ENCODE results near the gene AP3B1. TPM values are rescaled to one million over a fixed set of nuclear protein-coding genes. Genes with fewer than 3 reads are reported as not detected.

AP3B1 gene
- total RNA-seq, 1 donor from 2014 or later, result 45.5 TPM

- peaks cover 20% of the 10 kb centered on the region for H3K27me3 Mint-ChIP-seq
- no peak for DNase-seq
- H3K9me3 Mint-ChIP-seq, result no peaks in the 10 kb centered on the region
- H3K4me3 Mint-ChIP-seq, result no peak overlapping the region
- no peak overlapping the region for H3K27ac Mint-ChIP-seq
- intact Hi-C loops (cut with micrococcal nuclease), result no loop called here
- no peaks in the 10 kb centered on the region for H3K36me3 Mint-ChIP-seq (ENCODE audit: low read depth)
- no peaks in the 10 kb centered on the region for H3K4me1 Mint-ChIP-seq
Observed at GRCh38 chr5:78320401-78320800, 25.9 kb upstream of the AP3B1 start.

DNA sequence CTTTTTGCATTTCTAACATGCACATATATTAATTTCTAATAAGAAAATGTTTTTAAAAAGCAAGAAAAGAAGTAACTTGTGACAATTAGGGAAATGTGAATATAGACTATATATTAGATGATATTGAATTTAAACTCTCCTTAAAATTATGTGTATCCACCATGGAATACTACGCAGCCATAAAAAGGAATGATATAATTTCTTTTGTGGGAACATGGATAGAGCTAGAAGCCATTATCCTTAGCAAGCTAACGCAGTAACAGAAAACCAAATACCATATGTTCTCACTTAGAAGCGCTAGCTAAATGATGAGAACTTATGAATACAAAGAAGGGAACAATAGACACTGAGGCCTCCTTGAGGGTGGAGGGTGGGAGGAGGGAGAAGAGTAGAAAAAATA, 23.8 kb upstream of the AP3B1 start:
- intact Hi-C loops (cut with micrococcal nuclease), result no loop called here
- Mint-ChIP-seq H3K27me3 (peaks cover 20% of the 10 kb centered on the region), H3K4me1 (no peaks in the 10 kb centered on the region), H3K4me3 (no peak overlapping the region), H3K27ac (no peak overlapping the region), H3K9me3 (no peaks in the 10 kb centered on the region), H3K36me3 (ENCODE audit: low read depth) (no peaks in the 10 kb centered on the region)
- DNase-seq, result no peak

DNA sequence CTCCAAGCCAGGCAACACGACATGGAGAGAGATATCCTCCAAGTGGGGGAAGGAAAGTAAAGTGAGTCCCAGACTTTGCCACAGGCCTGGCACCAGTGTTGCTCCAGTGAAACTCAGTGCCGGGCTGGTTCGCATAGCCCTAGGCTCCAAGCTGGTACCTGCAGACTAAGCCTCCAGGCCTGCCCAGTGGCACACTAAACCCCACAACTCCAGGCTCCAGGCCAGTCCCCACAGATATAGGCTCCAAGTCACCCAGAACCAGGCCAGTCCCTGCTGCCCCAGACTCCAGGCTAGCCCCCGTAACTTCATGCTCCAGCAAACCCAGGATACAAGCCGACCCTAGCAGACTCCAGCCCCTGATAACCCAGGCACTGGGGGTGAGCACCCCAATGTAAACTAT, 23.0 kb upstream of the AP3B1 start:
- H3K4me1 Mint-ChIP-seq, result no peaks in the 10 kb centered on the region
- H3K9me3 Mint-ChIP-seq, result no peaks in the 10 kb centered on the region
- no peaks in the 10 kb centered on the region for H3K36me3 Mint-ChIP-seq (ENCODE audit: low read depth)
- intact Hi-C loops (cut with micrococcal nuclease), result no loop called here
- no peak overlapping the region for H3K4me3 Mint-ChIP-seq
- peaks cover 23% of the 10 kb centered on the region for H3K27me3 Mint-ChIP-seq
- no peak for DNase-seq
- no peak overlapping the region for H3K27ac Mint-ChIP-seq

DNA sequence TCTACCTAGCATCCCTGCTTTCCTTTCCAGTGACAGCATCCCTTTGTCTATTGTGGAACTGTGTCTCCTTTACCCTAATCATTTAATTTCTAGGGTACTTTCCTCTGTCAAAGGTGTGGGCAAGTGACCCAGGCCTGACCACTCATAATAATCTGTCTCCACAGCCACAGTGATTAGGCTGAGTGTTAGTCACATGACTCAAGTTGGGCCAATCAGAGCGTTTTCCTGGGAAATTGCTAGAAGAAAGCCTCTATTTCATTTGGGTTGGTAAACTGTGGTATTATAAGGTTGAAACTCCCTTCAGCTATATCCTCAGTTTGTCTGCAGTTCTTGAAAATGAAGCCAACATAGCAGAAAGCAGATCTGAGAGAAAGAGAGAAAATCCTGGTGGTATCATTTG, 14.2 kb upstream of the AP3B1 start:
- Mint-ChIP-seq H3K36me3 (ENCODE audit: low read depth) (no peaks in the 10 kb centered on the region), H3K4me3 (no peak overlapping the region), H3K9me3 (no peaks in the 10 kb centered on the region), H3K27ac (no peak overlapping the region), H3K4me1 (no peaks in the 10 kb centered on the region), H3K27me3 (peaks cover 34% of the 10 kb centered on the region)
- DNase-seq, result peak; percentile 36
- intact Hi-C loops (cut with micrococcal nuclease), result no loop called here

DNA sequence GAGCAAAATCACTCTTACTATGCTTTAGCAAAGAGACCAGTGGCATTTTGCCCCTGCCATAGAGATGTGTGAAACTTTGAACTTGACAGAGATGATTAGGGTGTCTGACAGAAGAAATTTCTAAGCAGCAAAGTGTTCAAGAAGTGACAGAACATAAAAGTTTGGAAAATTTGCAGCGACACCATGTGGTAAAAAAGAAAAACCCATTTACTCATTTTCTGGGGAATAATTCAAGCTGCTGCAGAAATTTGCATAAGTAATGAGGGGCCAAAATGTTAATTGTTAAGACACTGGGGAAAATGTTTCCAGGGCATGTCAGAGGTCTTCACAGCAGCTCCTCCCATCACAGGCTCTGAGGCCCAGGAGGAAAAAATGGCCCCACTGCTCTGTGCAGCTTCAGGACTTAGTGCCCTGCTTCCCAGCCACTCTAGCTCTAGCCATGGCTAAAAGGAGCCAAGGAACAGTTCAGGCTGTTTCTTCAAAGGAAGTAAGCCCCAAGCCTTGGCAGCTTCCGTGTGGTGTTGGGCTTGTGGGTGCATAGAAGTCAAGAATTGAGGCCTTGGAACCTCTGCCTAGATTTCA, 6.1 kb upstream of the AP3B1 start:
- H3K4me1 Mint-ChIP-seq, result peaks cover 6% of the 10 kb centered on the region
- H3K4me3 Mint-ChIP-seq, result no peak overlapping the region
- no peaks in the 10 kb centered on the region for H3K36me3 Mint-ChIP-seq (ENCODE audit: low read depth)

GRCh38 chr5:78295035-78295961, 800 bp upstream of the AP3B1 start:
- Mint-ChIP-seq H3K4me1 (peaks cover 22% of the 10 kb centered on the region), H3K9me3 (no peaks in the 10 kb centered on the region), H3K27ac (peak overlapping the region; percentile 97), H3K27me3 (peaks cover 15% of the 10 kb centered on the region), H3K4me3 (peak overlapping the region; percentile 88), H3K36me3 (ENCODE audit: low read depth) (peaks cover 6% of the 10 kb centered on the region)
- DNase-seq, result peak; percentile 81
- intact Hi-C loops (cut with micrococcal nuclease), result loop anchor here (10.0 kb wide), 4 partner anchors 650 to 800 kb away; partner anchors contain the start of genes ARSB and WDR41

More for the DNA sequence above, 6.1 kb upstream of the AP3B1 start:
- no peaks in the 10 kb centered on the region for H3K9me3 Mint-ChIP-seq
- intact Hi-C loops (cut with micrococcal nuclease), result no loop called here
- peaks cover 33% of the 10 kb centered on the region for H3K27me3 Mint-ChIP-seq
- H3K27ac Mint-ChIP-seq, result no peak overlapping the region
- peak; percentile 59 for DNase-seq

DNA sequence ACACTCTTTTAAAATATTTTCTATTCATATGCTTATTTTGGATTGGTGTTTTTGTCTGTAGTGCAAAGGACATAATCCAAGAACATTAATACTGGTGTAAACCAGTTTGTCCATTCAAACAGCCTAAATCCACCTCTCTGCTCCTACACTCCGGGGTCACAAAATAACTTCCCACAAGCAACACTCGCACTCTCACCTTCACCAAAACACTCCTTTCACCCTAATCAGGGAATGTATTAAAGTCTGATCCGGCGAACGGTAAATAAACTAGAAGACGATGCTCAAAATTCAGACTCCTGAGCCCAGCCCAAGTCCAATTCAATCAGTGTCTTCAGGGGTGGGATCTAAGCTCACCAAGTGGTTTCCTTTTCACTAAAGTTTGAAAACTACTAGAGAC, 649 bp downstream of the AP3B1 start:
- Mint-ChIP-seq H3K27me3 (peaks cover 9% of the 10 kb centered on the region), H3K4me1 (peaks cover 30% of the 10 kb centered on the region), H3K27ac (peak overlapping the region; percentile 97), H3K4me3 (peak overlapping the region; percentile 88), H3K36me3 (ENCODE audit: low read depth) (peaks cover 12% of the 10 kb centered on the region), H3K9me3 (no peaks in the 10 kb centered on the region)
- no peak for DNase-seq
- intact Hi-C loops (cut with micrococcal nuclease), result loop anchor here (1.0 to 10.0 kb wide), 6 partner anchors 66 to 799 kb away; partner anchors contain the start of genes ARSB, SCAMP1, TBCA and WDR41

DNA sequence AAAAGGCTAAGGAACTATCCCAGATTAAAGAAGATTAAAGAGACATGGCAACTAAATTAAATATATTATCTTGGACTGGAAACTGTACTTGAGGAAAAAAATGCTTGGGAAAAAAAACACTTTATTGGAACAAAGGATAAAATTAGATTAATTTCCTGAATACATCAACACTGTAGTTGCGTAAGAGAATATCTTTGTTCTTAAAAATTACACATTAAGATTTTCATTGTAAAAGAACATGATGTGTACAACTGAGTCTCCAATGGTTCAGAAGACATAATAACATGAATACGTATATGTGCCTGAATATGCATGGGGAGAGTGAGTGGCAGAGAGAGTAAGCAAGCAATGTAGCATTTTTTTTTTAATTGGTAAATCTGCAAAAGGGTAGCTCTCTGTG, 2.8 kb downstream of the AP3B1 start:
- Mint-ChIP-seq H3K27me3 (peaks cover 4% of the 10 kb centered on the region), H3K27ac (no peak overlapping the region), H3K4me1 (peaks cover 32% of the 10 kb centered on the region), H3K4me3 (peak overlapping the region; percentile 7), H3K36me3 (ENCODE audit: low read depth) (peaks cover 12% of the 10 kb centered on the region), H3K9me3 (no peaks in the 10 kb centered on the region)
- DNase-seq, result no peak
- intact Hi-C loops (cut with micrococcal nuclease), result loop anchor here (10.0 kb wide), 4 partner anchors 647 to 797 kb away; partner anchors contain the start of genes ARSB and WDR41

DNA sequence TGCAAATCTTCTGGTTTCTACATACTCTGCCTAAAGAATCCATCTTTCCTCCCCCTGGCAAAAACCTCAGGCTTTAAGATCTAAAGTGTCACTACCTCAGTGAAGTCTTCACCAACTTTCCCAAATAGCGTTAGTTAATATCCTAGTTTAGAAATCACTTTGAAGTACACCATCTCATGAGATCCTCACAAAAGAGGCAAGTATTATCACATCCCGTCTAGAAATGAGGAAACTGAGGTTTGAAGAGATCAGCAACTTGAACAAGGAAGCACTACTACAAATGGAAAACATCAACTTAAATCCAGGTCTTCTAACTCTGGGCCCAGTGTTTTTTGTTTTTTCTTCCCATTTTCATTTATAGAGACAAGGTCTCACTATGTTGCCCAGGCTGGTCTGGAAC, 4.6 kb downstream of the AP3B1 start:
- DNase-seq, result no peak
- H3K4me3 Mint-ChIP-seq, result no peak overlapping the region
- no peaks in the 10 kb centered on the region for H3K27me3 Mint-ChIP-seq
- no peaks in the 10 kb centered on the region for H3K9me3 Mint-ChIP-seq
- no peak overlapping the region for H3K27ac Mint-ChIP-seq
- H3K36me3 Mint-ChIP-seq (ENCODE audit: low read depth), result peaks cover 19% of the 10 kb centered on the region
- intact Hi-C loops (cut with micrococcal nuclease), result loop anchor here (10.0 kb wide), 4 partner anchors 645 to 795 kb away; partner anchors contain the start of genes ARSB and WDR41
- peaks cover 38% of the 10 kb centered on the region for H3K4me1 Mint-ChIP-seq

DNA sequence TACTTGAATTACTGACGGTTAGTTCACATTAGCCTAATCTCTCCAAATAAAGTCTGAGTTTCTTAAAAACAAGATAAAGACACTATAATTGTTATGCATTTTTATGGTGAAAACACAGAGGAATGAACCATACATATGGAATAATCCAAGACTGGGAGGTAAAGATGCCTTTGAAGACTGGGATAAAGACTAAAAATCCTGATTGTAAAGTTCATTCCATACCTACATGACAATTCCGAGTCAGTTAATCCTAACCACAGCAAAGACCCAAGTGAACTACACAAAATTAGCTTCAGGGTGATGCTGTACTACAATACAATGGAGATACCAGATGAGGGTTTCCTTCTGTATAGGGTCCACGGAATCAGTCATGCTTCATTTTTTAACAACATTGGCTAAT, 6.3 kb downstream of the AP3B1 start:
- no peak overlapping the region for H3K4me3 Mint-ChIP-seq
- DNase-seq, result no peak
- peaks cover 41% of the 10 kb centered on the region for H3K4me1 Mint-ChIP-seq
- intact Hi-C loops (cut with micrococcal nuclease), result no loop called here
- H3K27ac Mint-ChIP-seq, result no peak overlapping the region
- H3K27me3 Mint-ChIP-seq, result no peaks in the 10 kb centered on the region
- H3K9me3 Mint-ChIP-seq, result no peaks in the 10 kb centered on the region
- H3K36me3 Mint-ChIP-seq (ENCODE audit: low read depth), result peaks cover 17% of the 10 kb centered on the region

DNA sequence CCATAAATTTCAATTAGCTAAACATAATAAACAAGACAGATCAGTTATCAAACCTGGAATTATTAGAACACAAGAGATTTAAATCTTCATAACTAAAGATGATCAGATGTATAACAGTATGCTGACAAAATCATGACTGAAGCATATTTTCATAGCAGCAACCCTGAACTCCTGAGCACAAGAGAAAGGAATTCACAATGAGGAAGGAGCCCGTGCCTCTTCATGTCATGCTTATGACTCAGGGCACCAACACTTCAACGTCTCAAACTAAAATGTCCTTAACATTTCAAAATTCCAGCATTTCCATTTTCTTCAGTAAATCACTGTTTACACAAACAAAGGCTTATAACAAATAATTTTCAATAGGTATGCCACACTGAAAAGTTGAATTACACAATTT, 6.7 kb downstream of the AP3B1 start:
- DNase-seq, result no peak
- Mint-ChIP-seq H3K4me3 (no peak overlapping the region), H3K27ac (no peak overlapping the region), H3K27me3 (no peaks in the 10 kb centered on the region), H3K36me3 (ENCODE audit: low read depth) (peaks cover 17% of the 10 kb centered on the region), H3K4me1 (peaks cover 39% of the 10 kb centered on the region), H3K9me3 (no peaks in the 10 kb centered on the region)
- intact Hi-C loops (cut with micrococcal nuclease), result no loop called here

DNA sequence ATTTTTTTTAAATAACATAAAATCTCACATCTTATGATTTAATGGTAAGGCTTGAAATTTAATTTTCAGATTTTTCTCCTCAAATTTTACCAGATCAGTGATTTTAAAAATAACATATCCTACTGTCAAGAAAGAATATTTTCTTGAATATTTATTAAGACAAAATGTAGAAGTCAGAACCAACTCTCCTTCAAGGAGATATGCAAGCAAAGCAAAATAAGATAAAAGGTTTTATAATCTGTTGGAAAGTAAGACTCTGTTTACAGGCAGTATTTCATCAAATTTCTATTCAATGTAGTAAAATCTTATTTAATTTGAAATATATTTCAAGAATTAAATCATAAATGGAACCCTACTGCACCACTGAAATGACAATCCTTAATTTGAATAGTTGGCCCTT, 7.3 kb downstream of the AP3B1 start:
- no peaks in the 10 kb centered on the region for H3K9me3 Mint-ChIP-seq

GRCh38 chr5:78286290-78286689, 8.2 kb downstream of the AP3B1 start:
- intact Hi-C loops (cut with micrococcal nuclease), result no loop called here
- no peak overlapping the region for H3K27ac Mint-ChIP-seq
- no peak overlapping the region for H3K4me3 Mint-ChIP-seq
- no peaks in the 10 kb centered on the region for H3K27me3 Mint-ChIP-seq
- H3K4me1 Mint-ChIP-seq, result peaks cover 31% of the 10 kb centered on the region
- H3K9me3 Mint-ChIP-seq, result no peaks in the 10 kb centered on the region
- DNase-seq, result no peak
- peaks cover 16% of the 10 kb centered on the region for H3K36me3 Mint-ChIP-seq (ENCODE audit: low read depth)

More for the DNA sequence above, 7.3 kb downstream of the AP3B1 start:
- intact Hi-C loops (cut with micrococcal nuclease), result no loop called here
- H3K27me3 Mint-ChIP-seq, result no peaks in the 10 kb centered on the region
- no peak overlapping the region for H3K27ac Mint-ChIP-seq
- DNase-seq, result no peak
- no peak overlapping the region for H3K4me3 Mint-ChIP-seq
- peaks cover 17% of the 10 kb centered on the region for H3K36me3 Mint-ChIP-seq (ENCODE audit: low read depth)
- H3K4me1 Mint-ChIP-seq, result peaks cover 36% of the 10 kb centered on the region

- Mint-ChIP-seq H3K9me3 (no peaks in the 10 kb centered on the region), H3K36me3 (ENCODE audit: low read depth) (peaks cover 10% of the 10 kb centered on the region), H3K27ac (no peak overlapping the region), H3K4me1 (peaks cover 18% of the 10 kb centered on the region), H3K4me3 (no peak overlapping the region), H3K27me3 (no peaks in the 10 kb centered on the region)
- intact Hi-C loops (cut with micrococcal nuclease), result no loop called here
- DNase-seq, result no peak
Observed at GRCh38 chr5:78283802-78284201, 10.7 kb downstream of the AP3B1 start.

Measured in activated CD4-positive, alpha-beta T cell treated with anti-CD3 and anti-CD28 coated beads, Interleukin-2, amount 10 ng/mL, durations not matched to agents 24 days and 14 days (primary cell).